ENCODE results near the gene NDUFAF3. TPM values are rescaled to one million over a fixed set of nuclear protein-coding genes. Genes with fewer than 3 reads are reported as not detected.
"Not testable (repeated sequence)": the region's sequence is repeated elsewhere in the genome, so short reads cannot be mapped to it uniquely, and the experiment has no call there.

Gene NDUFAF3
- total and polyA plus RNA-seq, 2 experiments from 2014 or later: 49.9 to 118 TPM

DNA sequence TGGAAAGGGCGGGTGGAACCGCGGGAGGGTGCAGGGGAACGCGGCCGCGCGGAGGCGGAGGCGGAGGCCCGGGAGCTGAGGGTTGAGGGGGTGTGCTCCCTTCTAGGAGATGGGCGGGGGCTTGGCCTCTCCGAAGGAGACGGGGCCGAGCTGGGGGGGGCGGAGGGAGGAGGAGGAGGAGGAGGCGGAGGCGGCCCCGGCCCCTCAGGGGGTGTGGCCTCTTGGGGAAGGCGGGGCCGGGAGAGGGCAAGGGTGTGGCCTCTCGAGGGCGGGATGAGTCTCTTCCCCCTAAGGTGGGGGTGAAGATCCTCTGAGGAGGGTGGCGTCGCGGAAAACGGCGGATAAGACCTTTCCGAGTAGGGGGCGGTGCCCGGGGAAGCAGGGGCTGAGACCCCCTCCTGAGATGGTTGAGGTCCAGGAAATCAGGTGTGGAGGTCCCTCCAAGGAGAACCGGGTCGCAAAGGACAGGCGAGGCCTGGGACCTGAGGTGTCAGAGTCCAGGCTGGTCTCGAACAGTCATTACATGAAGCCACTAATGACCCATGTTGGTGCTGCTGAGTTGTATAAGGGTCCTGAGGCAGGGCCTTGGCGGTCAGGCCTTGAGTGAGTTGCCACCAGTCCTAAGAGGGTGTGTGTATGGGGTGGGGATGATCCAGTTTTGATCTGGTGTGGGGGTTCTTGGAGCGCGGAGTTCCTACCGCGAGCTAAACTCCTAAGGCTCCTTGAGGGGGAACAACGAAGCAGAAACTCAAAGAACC is 14.0 kb upstream of the NDUFAF3 start:
- Histone ChIP-seq H3K36me3 (ENCODE audit: insufficient read depth) (peaks cover 8% of the 10 kb centered on the region; the same call in 1 of the 2 replicates), H3K4me1 (ENCODE audit: insufficient read depth) (peaks cover 9% of the 10 kb centered on the region), H3K4me2 (peak overlapping the region; percentile 95), H3F3A (replicated peaks; ENCODE audit: low read depth) (0 out of 2 replicates have a peak, but pooled peaks cover 5% of the 10 kb centered on the region), H3K79me2 (replicated peaks; ENCODE audit: insufficient read depth) (peaks cover 54% of the 10 kb centered on the region), H3K4me3 (peak overlapping the region; percentile 99), H3K27me3 (ENCODE audit: insufficient read depth) (no peaks in the 10 kb centered on the region), H4K20me1 (replicated peaks; ENCODE audit: insufficient read depth) (peaks cover 34% of the 10 kb centered on the region), H3K9me2 (ENCODE audit: insufficient read depth) (no peaks in the 10 kb centered on the region), H3K27ac (ENCODE audit: low read depth) (peak overlapping the region; percentile 100), H2AFZ (peak overlapping the region; percentile 88; the same call in 1 of the 2 replicates)
- Mint-ChIP-seq H3K9me3 (peaks cover 3% of the 10 kb centered on the region; the same call in 2 of the 3 replicates), H3K27me3 (ENCODE audit: insufficient read depth, low read depth, poor library complexity) (peaks cover 12% of the 10 kb centered on the region), H3K4me1 (peaks cover 15% of the 10 kb centered on the region), H3K27ac (peak overlapping the region; percentile 100), H3K36me3 (ENCODE audit: low read depth) (peaks cover 25% of the 10 kb centered on the region), H3K4me3 (peak overlapping the region; percentile 98)
- ATAC-seq (peak; percentile 66), DNase-seq (ENCODE audit: low spot score) (peak; percentile 96)
- no peak for TF ChIP-seq CREB1 (CRISPR knock-in tag; IDR thresholded peaks at IDR 0.05; ENCODE audit: low read depth)
- no peak for TF ChIP-seq NANOG (IDR thresholded peaks at IDR 0.05; ENCODE audit: borderline replicate concordance)
- TF ChIP-seq POLR2AphosphoS5 (IDR thresholded peaks at IDR 0.05; ENCODE audit: low read depth): peak; percentile 59; the same call in 1 of the 2 replicates

DNA sequence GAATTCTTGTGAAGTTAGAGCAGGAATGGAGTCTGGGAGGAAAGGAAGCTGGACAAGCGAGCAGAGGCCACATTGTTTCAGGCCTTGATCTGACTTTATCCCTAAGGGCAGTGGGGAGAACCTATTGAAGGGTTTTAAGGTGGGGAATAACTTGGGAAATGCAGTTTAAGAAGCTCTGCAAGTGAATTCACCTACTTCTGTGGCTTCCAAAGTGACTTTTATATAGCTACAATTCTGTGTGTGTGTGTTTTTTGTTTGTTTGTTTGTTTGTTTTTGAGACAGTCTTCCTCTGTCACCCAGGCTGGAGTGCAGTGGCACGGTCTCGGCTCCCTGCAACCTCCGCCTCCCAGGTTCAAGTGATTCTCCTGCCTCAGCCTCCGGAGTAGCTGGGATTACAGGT is 13.3 kb upstream of the NDUFAF3 start:
- not testable (repeated sequence) for H3F3A ChIP-seq (replicated peaks; ENCODE audit: low read depth); H3K36me3 ChIP-seq (ENCODE audit: insufficient read depth); H3K9me2 ChIP-seq (ENCODE audit: insufficient read depth); H2AFZ ChIP-seq; ATAC-seq; H3K9me3 Mint-ChIP-seq; H3K4me1 ChIP-seq (ENCODE audit: insufficient read depth); H3K27me3 ChIP-seq (ENCODE audit: insufficient read depth); DNase-seq (ENCODE audit: low spot score)
- peaks cover 15% of the 10 kb centered on the region for H3K4me1 Mint-ChIP-seq
- H3K27ac ChIP-seq (ENCODE audit: low read depth): peak overlapping the region; percentile 69; the same call in 1 of the 2 replicates
- peak overlapping the region; percentile 95 for H3K4me2 ChIP-seq
- peaks cover 32% of the 10 kb centered on the region for H3K36me3 Mint-ChIP-seq (ENCODE audit: low read depth)
- peaks cover 55% of the 10 kb centered on the region for H3K79me2 ChIP-seq (replicated peaks; ENCODE audit: insufficient read depth)
- peaks cover 16% of the 10 kb centered on the region for H3K27me3 Mint-ChIP-seq (ENCODE audit: insufficient read depth, low read depth, poor library complexity)
- H3K4me3 Mint-ChIP-seq: peak overlapping the region; percentile 98
- peak overlapping the region; percentile 79; the same call in 1 of the 2 replicates for H3K27ac Mint-ChIP-seq
- peak overlapping the region; percentile 99 for H3K4me3 ChIP-seq
- peaks cover 34% of the 10 kb centered on the region for H4K20me1 ChIP-seq (replicated peaks; ENCODE audit: insufficient read depth)

DNA sequence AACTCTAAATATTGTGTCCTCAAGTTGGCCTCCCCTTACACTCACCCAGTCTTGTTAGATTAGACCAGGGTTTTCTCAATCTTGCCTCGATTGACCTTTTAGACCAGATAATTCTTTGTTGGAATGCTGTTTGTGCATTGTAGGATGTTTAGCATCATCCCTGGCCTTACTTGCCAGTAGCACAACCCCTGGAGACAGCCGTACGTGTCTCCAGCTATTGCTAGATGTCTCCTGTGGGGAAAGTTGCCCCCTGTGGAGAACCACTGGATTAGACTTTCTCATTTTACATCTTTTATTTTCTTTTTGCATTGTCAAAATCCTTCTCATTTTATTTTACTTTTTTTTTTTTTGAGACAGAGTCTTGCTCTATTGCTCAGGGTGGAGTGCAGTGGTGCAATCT is 12.5 kb upstream of the NDUFAF3 start:
- H3K36me3 Mint-ChIP-seq (ENCODE audit: low read depth): peaks cover 40% of the 10 kb centered on the region
- no peak overlapping the region for H3K27ac Mint-ChIP-seq
- H3K4me1 ChIP-seq (ENCODE audit: insufficient read depth): peaks cover 9% of the 10 kb centered on the region
- H3K79me2 ChIP-seq (replicated peaks; ENCODE audit: insufficient read depth): peaks cover 55% of the 10 kb centered on the region
- no peaks in the 10 kb centered on the region for H3K9me2 ChIP-seq (ENCODE audit: insufficient read depth)
- H3K4me3 ChIP-seq: no peak overlapping the region
- H3K9me3 Mint-ChIP-seq: peaks cover 3% of the 10 kb centered on the region; the same call in 2 of the 3 replicates
- H4K20me1 ChIP-seq (replicated peaks; ENCODE audit: insufficient read depth): peaks cover 34% of the 10 kb centered on the region
- ATAC-seq: no peak
- H2AFZ ChIP-seq: no peak overlapping the region
- H3K36me3 ChIP-seq (ENCODE audit: insufficient read depth): peaks cover 8% of the 10 kb centered on the region; the same call in 1 of the 2 replicates
- peaks cover 16% of the 10 kb centered on the region for H3K27me3 Mint-ChIP-seq (ENCODE audit: insufficient read depth, low read depth, poor library complexity)
- no peaks in the 10 kb centered on the region for H3K27me3 ChIP-seq (ENCODE audit: insufficient read depth)
- peak overlapping the region; percentile 98; the same call in 2 of the 3 replicates for H3K4me3 Mint-ChIP-seq
- no peak overlapping the region for H3K27ac ChIP-seq (ENCODE audit: low read depth)
- H3K4me2 ChIP-seq: no peak overlapping the region
- 0 out of 2 replicates have a peak, but pooled peaks cover 11% of the 10 kb centered on the region for H3F3A ChIP-seq (replicated peaks; ENCODE audit: low read depth)
- peaks cover 19% of the 10 kb centered on the region for H3K4me1 Mint-ChIP-seq
- DNase-seq (ENCODE audit: low spot score): no peak
- TF ChIP-seq STAT1 (IDR thresholded peaks at IDR 0.05; ENCODE audit: unreplicated experiment): no peak
- no peak for TF ChIP-seq EZH2phosphoT487 (IDR thresholded peaks at IDR 0.05; ENCODE audit: unreplicated experiment)
- TF ChIP-seq EZH2 (IDR thresholded peaks at IDR 0.05; ENCODE audit: low read depth, unreplicated experiment): no peak
- no peak for TF ChIP-seq POLR2AphosphoS5 (IDR thresholded peaks at IDR 0.05; ENCODE audit: low read depth)
- TF ChIP-seq, protein P1, sequence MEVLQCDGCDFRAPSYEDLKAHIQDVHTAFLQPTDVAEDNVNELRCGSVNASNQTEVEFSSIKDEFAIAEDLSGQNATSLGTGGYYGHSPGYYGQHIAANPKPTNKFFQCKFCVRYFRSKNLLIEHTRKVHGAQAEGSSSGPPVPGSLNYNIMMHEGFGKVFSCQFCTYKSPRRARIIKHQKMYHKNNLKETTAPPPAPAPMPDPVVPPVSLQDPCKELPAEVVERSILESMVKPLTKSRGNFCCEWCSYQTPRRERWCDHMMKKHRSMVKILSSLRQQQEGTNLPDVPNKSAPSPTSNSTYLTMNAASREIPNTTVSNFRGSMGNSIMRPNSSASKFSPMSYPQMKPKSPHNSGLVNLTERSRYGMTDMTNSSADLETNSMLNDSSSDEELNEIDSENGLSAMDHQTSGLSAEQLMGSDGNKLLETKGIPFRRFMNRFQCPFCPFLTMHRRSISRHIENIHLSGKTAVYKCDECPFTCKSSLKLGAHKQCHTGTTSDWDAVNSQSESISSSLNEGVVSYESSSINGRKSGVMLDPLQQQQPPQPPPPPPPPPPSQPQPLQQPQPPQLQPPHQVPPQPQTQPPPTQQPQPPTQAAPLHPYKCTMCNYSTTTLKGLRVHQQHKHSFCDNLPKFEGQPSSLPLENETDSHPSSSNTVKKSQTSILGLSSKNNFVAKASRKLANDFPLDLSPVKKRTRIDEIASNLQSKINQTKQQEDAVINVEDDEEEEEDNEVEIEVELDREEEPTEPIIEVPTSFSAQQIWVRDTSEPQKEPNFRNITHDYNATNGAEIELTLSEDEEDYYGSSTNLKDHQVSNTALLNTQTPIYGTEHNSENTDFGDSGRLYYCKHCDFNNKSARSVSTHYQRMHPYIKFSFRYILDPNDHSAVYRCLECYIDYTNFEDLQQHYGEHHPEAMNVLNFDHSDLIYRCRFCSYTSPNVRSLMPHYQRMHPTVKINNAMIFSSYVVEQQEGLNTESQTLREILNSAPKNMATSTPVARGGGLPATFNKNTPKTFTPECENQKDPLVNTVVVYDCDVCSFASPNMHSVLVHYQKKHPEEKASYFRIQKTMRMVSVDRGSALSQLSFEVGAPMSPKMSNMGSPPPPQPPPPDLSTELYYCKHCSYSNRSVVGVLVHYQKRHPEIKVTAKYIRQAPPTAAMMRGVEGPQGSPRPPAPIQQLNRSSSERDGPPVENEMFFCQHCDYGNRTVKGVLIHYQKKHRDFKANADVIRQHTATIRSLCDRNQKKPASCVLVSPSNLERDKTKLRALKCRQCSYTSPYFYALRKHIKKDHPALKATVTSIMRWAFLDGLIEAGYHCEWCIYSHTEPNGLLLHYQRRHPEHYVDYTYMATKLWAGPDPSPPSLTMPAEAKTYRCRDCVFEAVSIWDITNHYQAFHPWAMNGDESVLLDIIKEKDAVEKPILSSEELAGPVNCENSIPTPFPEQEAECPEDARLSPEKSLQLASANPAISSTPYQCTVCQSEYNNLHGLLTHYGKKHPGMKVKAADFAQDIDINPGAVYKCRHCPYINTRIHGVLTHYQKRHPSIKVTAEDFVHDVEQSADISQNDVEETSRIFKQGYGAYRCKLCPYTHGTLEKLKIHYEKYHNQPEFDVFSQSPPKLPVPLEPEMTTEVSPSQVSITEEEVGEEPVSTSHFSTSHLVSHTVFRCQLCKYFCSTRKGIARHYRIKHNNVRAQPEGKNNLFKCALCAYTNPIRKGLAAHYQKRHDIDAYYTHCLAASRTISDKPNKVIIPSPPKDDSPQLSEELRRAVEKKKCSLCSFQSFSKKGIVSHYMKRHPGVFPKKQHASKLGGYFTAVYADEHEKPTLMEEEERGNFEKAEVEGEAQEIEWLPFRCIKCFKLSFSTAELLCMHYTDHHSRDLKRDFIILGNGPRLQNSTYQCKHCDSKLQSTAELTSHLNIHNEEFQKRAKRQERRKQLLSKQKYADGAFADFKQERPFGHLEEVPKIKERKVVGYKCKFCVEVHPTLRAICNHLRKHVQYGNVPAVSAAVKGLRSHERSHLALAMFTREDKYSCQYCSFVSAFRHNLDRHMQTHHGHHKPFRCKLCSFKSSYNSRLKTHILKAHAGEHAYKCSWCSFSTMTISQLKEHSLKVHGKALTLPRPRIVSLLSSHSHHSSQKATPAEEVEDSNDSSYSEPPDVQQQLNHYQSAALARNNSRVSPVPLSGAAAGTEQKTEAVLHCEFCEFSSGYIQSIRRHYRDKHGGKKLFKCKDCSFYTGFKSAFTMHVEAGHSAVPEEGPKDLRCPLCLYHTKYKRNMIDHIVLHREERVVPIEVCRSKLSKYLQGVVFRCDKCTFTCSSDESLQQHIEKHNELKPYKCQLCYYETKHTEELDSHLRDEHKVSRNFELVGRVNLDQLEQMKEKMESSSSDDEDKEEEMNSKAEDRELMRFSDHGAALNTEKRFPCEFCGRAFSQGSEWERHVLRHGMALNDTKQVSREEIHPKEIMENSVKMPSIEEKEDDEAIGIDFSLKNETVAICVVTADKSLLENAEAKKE (CRISPR knock-in tag; IDR thresholded peaks at IDR 0.05): no peak
